Upper lobe of left lung (tissue), 6 donors: ENCODE measurements around the gene BTRC. TPM values are rescaled to one million over a fixed set of nuclear protein-coding genes. Genes with fewer than 3 reads are reported as not detected.
"Not testable (repeated sequence)": the region's sequence is repeated elsewhere in the genome, so short reads cannot be mapped to it uniquely, and the experiment has no call there.

ENCODE experiments used
- ATAC-seq, 2 donors: fragments of 200-7000 bp; cut with Tn5 transposase; one replicate each; pipeline ENCODE4 v1.9.1; 2022; ENCODE audit warnings: mild to moderate bottlenecking in 2 of 2, moderate library complexity in 2 of 2; ENCODE audit not compliant: low FRiP score in 2 of 2
- DNase-seq, 2 donors: peaks; one replicate each; pipeline ENCODE4 v3.0.0-alpha.2; 2019 to 2020
- H3K27ac ChIP-seq, 4 donors: fragments of 200-600 bp; sonication (generic); one replicate each; pipeline ENCODE4 v1.5.1; 2016 to 2019
- H3K27me3 ChIP-seq, 4 donors: fragments of 200-600 bp; sonication (generic); one replicate each; pipeline ENCODE4 v1.5.1; 2017 to 2019
- H3K36me3 ChIP-seq, 4 donors: fragments of 200-600 bp; sonication (generic); one replicate each; pipeline ENCODE4 v1.5.1; 2016 to 2019
- H3K4me1 ChIP-seq, 4 donors: fragments of 200-600 bp; sonication (generic); one replicate each; pipeline ENCODE4 v1.5.1; 2018 to 2019
- H3K4me3 ChIP-seq, 4 donors: fragments of 200-600 bp; sonication (generic); one replicate each; pipeline ENCODE4 v1.5.1; 2017 to 2019; ENCODE audit warnings: mild to moderate bottlenecking in 2 of 4, moderate library complexity in 1 of 4
- H3K9me3 ChIP-seq, 4 donors: fragments of 200-600 bp; sonication (generic); one replicate each; pipeline ENCODE4 v1.5.1; 2018 to 2019
- EP300 ChIP-seq, 4 donors: sonication (generic); formaldehyde crosslinking; IDR thresholded peaks; one replicate each; pipeline ENCODE4 v1.5.1; 2017; ENCODE audit warnings: antibody characterized with exemption in 4 of 4, control low read depth in 2 of 4
- POLR2A ChIP-seq, 4 donors: fragments of 450-650 bp; IDR thresholded peaks; one replicate each; pipeline ENCODE4 v1.5.1; 2016 to 2017; ENCODE audit warnings: antibody characterized with exemption in 4 of 4, mild to moderate bottlenecking in 2 of 4
- POLR2AphosphoS5 ChIP-seq, 2 donors: sonication (generic); formaldehyde crosslinking; IDR thresholded peaks; one replicate each; pipeline ENCODE4 v1.5.1; 2017; ENCODE audit warnings: antibody characterized with exemption in 2 of 2
- WGBS, 2 donors: methylation state at CpG; one replicate each; pipeline ENCODE4 v1.1.5; 2017 to 2018; 5-methylcytosine and 5-hydroxymethylcytosine counted together
- total RNA-seq, 6 donors: library from RNA; depleted of rRNA in 4 of 6; stranded (reverse); fragments of >200 nt in 4 of 6; gene quantifications; one replicate each; pipeline versions ENCODE4 v1.1.0 to v1.2.1, GENCODE V29; 2016 to 2021
- TF ChIP-seq, protein P1 (sequence below), 6 experiments: fragments of 450-650 bp in 4 of 6; fragments of 200-600 bp in 2 of 6; sonication (generic) in 2 of 6; IDR thresholded peaks; one replicate each; pipeline ENCODE4 v1.5.1; 2016 to 2019; ENCODE audit warnings: antibody characterized with exemption in 6 of 6
- donor health status: DM: no; HTN: no; CAD: no; lungs with moderate emphysema.
- donor health status: DM: no; HTN: yes; CAD: no; lungs with severe emphysema.

Gene BTRC
- total RNA-seq, 6 donors from 2014 or later = 8.5 to 21.0 (median 11.6) TPM

DNA sequence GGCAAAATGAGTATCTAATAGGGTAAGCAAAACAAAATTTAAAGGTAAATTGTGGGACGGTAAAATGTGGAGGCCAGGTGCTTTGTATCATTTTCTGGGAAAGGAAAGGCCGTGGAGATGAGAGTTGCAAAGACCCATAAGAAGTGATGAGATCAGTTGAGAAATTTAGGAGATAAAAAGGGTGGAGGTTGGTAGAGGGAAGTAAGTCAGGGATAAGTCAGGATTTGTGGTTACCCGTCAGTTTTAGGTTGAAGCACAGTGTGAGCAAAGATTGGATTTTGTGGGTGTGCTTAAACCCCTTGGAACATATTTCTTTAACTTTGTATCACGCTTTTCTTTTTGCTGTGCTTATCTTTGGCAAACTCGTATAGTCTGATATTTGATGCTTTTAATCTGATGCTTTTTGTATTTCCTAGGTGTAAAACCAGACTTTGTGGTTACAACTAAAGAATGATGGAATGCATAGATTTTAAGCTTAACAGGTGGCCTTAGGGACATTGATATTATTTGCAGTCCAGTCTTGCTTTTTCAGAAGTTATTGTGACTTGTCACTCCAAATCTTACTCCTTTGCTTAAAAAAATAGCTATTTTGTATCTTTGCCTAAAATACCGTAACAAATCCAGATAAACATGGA is 1.2 kb downstream of the BTRC start:
- peak overlapping the region; percentile 75 to 92 (median 85) for H3K27ac ChIP-seq

DNA sequence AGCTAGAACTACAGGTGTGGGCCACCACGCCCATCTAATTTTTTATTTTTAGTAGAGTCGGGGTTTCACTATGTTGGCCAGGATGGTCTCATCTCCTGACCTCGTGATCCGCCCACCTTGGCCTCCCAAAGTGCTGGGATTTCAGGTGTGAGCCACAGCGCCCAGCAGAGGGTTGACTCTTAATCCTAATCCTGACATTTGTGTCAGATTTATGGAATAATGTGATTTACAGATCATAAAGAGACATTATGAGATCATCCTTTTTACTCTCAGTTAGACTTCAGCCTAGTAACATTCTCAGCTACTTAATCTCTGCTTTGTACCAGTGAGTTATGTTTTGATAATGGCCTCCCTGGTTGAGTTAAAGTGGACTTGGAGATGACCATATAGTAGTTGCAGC is 2.2 kb downstream of the BTRC start:
- no peak overlapping the region for H3K4me3 ChIP-seq
- H3K36me3 ChIP-seq = no peaks in the 10 kb centered on the region
- DNase-seq = no peak
- no peak for TF ChIP-seq EP300 (IDR thresholded peaks at IDR 0.05)
- TF ChIP-seq, protein P1, sequence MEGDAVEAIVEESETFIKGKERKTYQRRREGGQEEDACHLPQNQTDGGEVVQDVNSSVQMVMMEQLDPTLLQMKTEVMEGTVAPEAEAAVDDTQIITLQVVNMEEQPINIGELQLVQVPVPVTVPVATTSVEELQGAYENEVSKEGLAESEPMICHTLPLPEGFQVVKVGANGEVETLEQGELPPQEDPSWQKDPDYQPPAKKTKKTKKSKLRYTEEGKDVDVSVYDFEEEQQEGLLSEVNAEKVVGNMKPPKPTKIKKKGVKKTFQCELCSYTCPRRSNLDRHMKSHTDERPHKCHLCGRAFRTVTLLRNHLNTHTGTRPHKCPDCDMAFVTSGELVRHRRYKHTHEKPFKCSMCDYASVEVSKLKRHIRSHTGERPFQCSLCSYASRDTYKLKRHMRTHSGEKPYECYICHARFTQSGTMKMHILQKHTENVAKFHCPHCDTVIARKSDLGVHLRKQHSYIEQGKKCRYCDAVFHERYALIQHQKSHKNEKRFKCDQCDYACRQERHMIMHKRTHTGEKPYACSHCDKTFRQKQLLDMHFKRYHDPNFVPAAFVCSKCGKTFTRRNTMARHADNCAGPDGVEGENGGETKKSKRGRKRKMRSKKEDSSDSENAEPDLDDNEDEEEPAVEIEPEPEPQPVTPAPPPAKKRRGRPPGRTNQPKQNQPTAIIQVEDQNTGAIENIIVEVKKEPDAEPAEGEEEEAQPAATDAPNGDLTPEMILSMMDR (IDR thresholded peaks at IDR 0.05) = no peak
- TF ChIP-seq POLR2AphosphoS5 (IDR thresholded peaks at IDR 0.05) = no peak
- no peak for TF ChIP-seq POLR2A (IDR thresholded peaks at IDR 0.05)
- H3K27ac ChIP-seq = no peak overlapping the region
- 95 to 99% methylated on average over 5 of the region's 5 CpGs for WGBS, 2 donors
- no peaks in the 10 kb centered on the region for H3K27me3 ChIP-seq
- H3K9me3 ChIP-seq = no peaks in the 10 kb centered on the region
- H3K4me1 ChIP-seq = peaks cover 6 to 24% (median 10%) of the 10 kb centered on the region in 4 donors
- ATAC-seq = no peak

More for the DNA sequence above, 1.2 kb downstream of the BTRC start:
- H3K9me3 ChIP-seq = no peaks in the 10 kb centered on the region
- no peaks in the 10 kb centered on the region for H3K27me3 ChIP-seq
- peak overlapping the region in 3 of 4 donors; percentile 69 to 96 (median 95) for H3K4me3 ChIP-seq
- WGBS, 2 donors = 57 to 63% methylated on average over 6 of the region's 6 CpGs
- ATAC-seq = no peak
- DNase-seq = no peak
- TF ChIP-seq EP300 (IDR thresholded peaks at IDR 0.05) = no peak
- TF ChIP-seq POLR2A (IDR thresholded peaks at IDR 0.05) = no peak
- TF ChIP-seq POLR2AphosphoS5 (IDR thresholded peaks at IDR 0.05) = no peak
- TF ChIP-seq, protein P1 (IDR thresholded peaks at IDR 0.05) = no peak
- H3K36me3 ChIP-seq = no peaks in the 10 kb centered on the region
- H3K4me1 ChIP-seq = peaks cover 6 to 24% (median 10%) of the 10 kb centered on the region in 4 donors

DNA sequence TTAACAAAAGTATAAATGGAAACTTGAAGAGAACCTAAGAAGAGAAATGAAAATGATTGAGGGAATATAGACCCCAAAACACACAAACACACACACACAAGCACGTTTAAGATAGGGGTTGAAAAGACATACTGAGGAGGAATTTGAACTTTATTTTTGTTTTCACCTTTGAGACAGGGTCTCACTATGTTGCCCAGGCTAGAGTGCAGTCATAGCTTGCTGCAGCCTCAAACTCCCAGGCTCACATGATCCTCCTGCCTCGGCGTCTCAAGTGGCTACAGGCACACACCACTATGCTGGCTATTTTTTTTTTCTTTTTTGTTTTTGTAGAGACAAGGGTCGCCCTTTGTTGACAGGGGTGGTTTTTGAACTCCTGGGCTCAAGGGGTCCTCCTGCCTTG is 4.0 kb downstream of the BTRC start:
- TF ChIP-seq POLR2A (IDR thresholded peaks at IDR 0.05) = no peak
- no peak for TF ChIP-seq EP300 (IDR thresholded peaks at IDR 0.05)
- TF ChIP-seq, protein P1 (IDR thresholded peaks at IDR 0.05) = no peak
- no peak for TF ChIP-seq POLR2AphosphoS5 (IDR thresholded peaks at IDR 0.05)
- no peak overlapping the region for H3K27ac ChIP-seq

DNA sequence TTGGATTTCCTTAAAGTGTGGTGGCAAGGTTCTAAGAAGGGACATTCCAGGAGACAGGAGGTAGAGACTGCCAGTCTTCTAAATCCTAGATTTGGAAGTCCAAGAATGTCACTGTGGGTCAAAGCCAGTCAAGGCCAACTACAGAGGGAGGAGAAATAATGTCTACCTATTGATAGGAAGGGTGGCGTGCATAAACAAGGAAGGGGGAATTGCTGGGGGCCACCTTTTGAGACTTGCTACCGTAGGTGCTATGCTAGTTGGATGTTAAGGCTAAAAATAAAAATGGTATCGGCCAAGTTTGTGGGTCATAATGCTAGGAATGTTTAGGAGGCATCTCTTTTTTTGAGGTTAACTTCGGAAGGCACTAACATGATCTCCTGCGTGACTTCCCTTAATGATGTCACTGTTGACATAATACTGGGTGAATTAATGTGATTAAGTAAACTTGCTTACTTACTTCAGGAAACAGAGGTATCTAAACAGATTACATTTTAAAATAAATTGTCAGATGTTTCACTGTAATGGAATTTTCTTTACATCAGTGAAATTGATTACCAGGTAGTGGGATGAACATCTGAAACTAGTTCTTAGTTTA is 4.8 kb downstream of the BTRC start:
- no peak for ATAC-seq
- 46 to 60% methylated on average over 5 of the region's 5 CpGs for WGBS, 2 donors

More for the DNA sequence above, 4.0 kb downstream of the BTRC start:
- H3K4me3 ChIP-seq = no peak overlapping the region
- H3K9me3 ChIP-seq = no peaks in the 10 kb centered on the region
- no peak for ATAC-seq
- H3K4me1 ChIP-seq = peaks cover 6 to 24% (median 10%) of the 10 kb centered on the region in 4 donors
- no peaks in the 10 kb centered on the region for H3K27me3 ChIP-seq
- H3K36me3 ChIP-seq = no peaks in the 10 kb centered on the region
- DNase-seq = no peak
- 86 to 90% methylated on average over 4 of the region's 4 CpGs for WGBS, 2 donors

DNA sequence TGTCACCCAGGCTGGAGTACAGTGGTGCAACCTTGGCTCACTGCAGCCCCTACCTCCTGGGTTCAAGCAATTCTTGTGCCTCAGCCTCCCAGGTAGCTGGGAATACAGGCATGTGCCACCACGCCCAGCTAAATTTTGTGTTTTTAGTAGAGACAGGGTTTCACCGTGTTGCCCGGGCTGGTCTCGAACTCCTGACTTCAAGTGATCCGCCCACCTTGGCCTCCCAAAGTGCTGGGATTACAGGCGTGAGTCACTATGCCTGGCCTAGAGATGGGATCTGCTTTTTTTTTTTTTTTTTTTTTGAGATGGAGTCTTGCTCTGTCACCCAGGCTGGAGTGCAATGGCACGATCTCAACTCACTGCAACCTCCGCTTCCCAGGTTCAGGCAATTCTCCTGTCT is 6.1 kb downstream of the BTRC start:
- not testable (repeated sequence) for H3K27me3 ChIP-seq, DNase-seq, H3K9me3 ChIP-seq, H3K27ac ChIP-seq, H3K36me3 ChIP-seq, H3K4me3 ChIP-seq, ATAC-seq
- WGBS, 2 donors = 95% methylated on average over 8 of the region's 8 CpGs
- peaks cover 2 to 14% (median 4%) of the 10 kb centered on the region in 4 donors for H3K4me1 ChIP-seq

More for the DNA sequence above, 4.8 kb downstream of the BTRC start:
- Histone ChIP-seq H3K4me3 (no peak overlapping the region), H3K36me3 (no peaks in the 10 kb centered on the region), H3K4me1 (peaks cover 6 to 19% (median 9%) of the 10 kb centered on the region in 4 donors), H3K27ac (no peak overlapping the region), H3K9me3 (no peaks in the 10 kb centered on the region), H3K27me3 (no peaks in the 10 kb centered on the region)
- TF ChIP-seq POLR2AphosphoS5 (IDR thresholded peaks at IDR 0.05) = no peak
- TF ChIP-seq, protein P1 (IDR thresholded peaks at IDR 0.05) = no peak
- TF ChIP-seq POLR2A (IDR thresholded peaks at IDR 0.05) = no peak
- no peak for TF ChIP-seq EP300 (IDR thresholded peaks at IDR 0.05)
- DNase-seq = no peak

DNA sequence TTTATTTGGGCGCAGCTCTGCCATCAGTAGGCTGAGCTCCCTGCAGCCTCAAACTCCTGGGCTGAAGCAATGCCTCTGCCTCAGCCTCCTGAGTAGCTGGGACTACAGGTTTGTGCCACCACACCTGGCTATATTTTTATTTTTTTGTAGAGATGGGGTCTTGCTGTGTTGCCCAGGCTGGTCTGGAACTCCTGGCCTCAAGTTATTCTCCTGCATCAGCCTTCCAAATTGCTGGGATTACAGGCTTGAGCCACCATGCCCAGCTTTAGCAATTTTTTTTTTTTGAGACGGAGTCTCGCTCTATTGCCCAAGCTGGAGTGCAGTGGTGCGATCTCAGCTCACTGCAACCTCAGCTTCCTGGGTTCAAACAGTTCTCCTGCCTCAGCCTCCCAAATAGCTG is 6.9 kb downstream of the BTRC start:
- not testable (repeated sequence) for H3K27ac ChIP-seq, H3K4me1 ChIP-seq, ATAC-seq, H3K4me3 ChIP-seq, H3K27me3 ChIP-seq, H3K9me3 ChIP-seq, H3K36me3 ChIP-seq, DNase-seq
- WGBS, 2 donors = 96 to 98% methylated on average over 4 of the region's 4 CpGs
